ENCODE measurements around the gene ITPRIPL2.

ITPRIPL2 gene

DNA sequence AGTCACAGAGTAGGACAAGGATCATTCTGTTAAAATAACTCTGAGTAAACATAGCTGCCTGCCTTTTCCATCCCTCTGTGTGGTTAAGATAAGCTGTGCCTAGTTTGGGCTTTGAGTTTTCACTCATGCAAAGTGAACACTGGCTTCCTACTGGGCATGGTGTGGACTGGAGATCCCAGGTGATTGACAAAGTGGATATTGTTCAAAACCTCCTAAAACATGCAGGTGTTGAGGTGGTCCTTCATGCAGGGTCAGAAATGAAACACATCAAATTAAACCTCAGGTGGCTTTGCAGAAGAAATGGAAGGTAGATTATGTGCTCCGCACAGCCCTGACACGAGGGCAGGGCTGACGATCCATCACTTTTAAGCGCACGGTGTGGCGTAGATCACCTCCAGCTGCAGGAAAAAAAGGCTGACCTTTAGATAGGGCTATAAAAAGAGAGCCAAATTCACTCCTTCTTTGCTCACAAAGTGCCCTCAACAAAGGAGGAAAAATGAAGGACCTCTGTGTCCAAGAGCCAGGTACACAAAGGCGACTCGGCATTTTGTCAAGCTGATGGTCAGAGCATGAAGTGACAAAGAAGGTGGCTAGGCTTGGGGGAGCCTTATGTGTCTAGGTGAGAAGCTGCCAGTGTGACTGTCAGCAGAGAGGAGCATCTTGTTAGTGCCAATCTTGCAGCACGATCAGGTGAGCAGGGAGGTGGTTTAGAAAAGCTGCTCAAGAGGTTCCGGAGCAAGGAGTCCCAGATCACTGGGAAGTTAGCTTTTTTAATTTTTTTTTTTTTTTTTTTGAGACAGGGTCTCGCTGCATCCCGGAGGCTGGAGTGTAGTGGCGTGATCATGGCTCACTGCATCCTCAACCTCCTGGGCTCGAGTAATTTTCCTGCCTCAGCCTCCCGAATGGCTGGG is 19.9 kb upstream of the ITPRIPL2 start:
- no peak for DNase-seq

DNA sequence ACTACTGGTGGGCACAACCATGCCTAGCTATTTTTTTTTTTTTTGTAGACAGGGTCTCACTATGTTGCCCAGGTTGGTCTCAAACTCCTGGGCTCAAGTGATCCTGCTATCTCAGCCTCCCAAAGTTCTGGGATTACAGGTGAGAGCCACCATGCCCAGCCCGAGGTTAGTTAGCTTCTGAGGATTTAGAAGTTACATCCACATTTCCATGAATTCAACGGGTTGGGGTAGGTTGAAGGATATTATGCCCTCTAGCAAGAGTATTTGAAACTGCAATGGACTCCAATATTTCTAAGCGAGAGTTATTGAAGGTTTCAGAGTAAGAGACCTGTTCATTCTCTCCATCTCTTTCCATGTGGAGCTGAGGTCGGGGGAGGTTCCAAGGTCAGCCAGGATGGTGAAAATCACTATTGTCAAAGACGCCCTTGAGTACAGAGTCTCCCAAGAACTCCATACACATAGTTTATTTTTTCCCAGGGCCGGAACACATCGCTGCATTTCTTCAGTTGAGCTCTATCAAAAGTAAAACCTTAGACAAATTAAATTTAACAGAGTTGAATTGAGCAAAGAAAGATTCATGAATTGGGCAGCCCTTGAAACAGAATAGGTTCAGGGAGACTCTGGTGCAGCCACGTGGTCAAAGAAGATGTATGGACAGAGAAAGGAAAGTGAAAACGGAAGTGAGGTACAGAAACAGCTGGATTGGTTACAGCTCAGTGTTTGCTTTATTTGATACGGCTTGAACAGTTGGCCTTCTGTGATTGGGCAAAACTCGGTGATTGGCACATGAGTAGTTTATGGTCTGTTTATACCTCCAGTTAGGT is 19.0 kb upstream of the ITPRIPL2 start:
- no peak for DNase-seq

DNA sequence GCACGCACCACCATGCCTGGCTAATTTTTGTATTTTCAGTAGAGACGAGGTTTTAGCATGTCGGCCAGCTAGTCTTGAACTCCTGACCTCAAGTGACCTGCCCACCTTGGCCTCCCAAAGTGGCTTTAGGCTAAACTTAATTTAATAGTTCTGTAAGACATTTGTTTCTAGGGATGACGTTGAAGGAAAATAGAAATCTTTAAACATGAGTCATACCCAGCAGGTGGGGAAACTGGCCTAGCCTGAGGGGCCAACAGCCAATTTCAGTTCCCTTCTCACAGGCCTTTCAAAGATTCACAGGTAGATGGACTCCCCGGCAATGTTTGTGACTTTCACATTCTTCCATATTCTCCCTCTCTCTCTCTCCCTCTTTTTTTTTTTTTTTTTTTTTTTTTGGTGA is 18.1 kb upstream of the ITPRIPL2 start:
- DNase-seq: no peak

DNA sequence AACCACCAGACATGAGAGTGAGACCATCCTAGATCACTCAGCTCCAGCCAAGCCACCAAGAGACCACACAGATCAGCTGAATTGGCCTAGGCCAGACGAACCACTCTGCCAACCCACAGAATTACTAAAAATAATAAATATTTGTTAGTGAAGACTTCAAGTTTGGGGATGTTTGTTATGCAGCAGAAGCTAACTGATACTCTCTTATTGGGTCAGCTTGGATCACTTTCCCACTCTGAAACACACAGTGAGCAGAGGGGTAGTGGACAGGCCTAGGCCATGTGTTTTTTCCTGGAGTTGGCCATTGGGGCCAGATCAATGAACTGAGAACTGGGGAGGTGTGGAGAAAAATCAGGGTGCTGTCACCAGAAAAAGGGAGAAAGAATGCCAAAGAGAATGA is 15.6 kb upstream of the ITPRIPL2 start:
- no peak for DNase-seq

DNA sequence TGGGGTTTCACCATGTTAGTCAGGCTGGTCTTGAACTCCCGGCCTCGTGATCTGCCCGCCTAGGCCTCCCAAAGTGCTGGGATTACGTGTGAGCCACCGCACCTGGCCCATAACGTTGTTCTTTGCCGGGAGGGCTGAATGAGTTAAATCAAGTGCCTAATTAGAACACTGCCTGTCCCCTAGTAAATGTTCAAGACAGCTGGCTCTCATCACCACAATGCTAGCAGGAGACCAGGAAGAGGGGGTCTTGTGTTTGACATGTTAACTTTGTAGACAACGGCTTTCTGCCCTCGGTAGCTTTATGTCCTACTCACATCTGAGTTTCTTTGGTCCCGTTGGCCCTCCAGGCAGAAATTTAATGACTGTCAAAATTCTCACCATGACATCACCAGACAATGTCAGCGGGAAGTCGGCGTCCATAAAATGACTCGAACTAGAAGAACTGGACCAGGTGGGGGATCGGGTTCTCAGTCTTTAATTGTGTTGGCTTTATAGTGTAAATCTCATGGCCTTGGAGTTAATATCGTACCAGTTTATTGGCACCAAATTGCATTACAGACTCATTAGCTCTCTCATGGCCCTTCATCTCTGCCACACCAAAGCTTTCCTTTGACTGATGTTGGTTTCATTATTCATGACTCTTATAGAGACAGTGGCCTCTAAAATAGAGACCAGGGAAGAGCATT is 11.4 kb upstream of the ITPRIPL2 start:
- no peak for DNase-seq

DNA sequence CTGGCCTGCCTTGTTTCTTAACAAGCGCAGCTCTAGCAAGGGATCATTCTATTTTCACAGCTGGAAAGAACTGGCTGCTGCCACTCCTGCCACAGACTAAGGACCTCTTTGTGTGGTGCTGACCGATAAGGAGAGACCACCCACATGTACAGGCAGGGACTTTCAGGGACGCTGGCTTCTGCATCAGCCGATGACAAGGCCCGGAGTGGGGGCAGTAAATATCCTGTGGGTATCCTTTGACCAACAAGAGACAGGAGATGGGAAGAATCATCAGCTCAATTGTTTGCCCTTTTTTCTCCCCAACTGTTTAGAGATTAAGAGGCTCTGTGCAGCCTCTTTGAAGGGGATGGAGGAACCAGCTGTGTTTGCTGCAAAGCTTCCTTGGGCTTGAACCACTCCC is 9.2 kb upstream of the ITPRIPL2 start:
- DNase-seq: no peak

DNA sequence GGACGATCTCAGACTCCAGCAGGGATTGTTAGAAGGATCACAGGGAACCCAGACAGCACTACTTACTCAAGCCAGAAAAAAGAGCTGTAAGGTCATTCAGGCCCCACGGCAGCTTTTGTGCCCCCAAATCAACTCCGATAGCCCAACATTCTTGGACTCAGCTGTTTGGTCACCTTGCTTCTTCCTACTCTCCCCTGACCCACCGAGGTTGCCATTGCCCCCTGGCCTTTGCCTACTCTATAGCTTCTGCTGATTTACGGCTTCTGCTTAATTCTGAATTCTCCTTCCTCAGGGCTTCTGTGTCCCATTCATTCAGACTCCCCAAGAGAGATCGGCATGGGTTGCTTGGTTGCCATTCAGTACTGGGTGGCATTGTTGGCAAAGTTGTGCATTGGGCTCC is 8.6 kb upstream of the ITPRIPL2 start:
- no peak for DNase-seq

DNA sequence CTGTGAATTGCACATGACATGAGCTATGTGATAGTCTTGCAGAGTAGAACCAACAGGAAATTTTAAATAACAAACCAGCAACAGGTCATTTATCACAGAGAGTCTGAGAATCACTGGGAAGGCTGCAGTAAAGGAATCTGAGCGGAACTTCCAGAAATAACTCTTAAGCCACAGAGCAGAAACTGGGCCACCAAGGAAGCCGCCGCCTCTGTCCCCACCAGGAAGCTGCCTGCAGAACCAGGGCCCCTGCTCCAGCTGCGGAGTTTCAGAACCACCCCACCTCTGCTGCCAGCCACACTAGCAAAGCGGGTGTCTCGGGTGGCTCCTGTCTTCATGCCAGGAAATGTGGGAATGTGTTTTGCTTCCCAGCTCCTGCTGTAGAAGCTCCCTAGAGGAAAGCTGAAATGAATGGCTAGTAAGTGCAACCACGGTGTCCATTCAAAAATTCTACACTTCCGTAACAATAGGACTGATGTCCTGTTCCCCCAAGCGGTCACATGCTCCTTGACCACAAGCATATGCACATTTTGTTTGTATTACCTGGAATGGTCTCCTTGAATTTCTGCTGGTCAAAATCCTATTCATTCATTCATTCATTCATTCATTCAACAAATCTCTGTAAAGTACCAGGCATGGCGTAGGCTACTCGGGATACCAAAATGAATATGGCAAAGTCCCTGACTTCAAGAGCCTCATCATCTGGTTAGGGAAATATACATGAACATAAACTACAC is 7.7 kb upstream of the ITPRIPL2 start:
- no peak for DNase-seq

DNA sequence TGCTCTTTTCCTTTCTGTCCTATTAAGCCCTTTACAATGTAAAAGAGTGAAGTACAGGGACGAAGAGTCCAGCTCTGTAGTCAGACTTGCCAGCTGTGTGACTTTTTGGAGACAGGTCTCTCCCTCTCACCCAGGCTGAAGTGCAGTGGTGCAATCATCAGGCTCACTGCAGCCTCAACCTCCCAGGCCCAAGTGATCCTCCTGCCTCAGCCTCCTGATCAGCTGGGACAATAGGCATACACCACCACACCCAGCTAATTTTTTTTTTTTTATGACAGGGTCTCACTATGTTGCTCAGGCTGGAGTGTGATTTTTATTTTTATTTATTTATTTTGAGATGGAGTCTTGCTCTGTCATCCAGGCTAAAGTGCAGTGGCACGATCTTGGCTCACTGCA is 7.1 kb upstream of the ITPRIPL2 start:
- no peak for DNase-seq

DNA sequence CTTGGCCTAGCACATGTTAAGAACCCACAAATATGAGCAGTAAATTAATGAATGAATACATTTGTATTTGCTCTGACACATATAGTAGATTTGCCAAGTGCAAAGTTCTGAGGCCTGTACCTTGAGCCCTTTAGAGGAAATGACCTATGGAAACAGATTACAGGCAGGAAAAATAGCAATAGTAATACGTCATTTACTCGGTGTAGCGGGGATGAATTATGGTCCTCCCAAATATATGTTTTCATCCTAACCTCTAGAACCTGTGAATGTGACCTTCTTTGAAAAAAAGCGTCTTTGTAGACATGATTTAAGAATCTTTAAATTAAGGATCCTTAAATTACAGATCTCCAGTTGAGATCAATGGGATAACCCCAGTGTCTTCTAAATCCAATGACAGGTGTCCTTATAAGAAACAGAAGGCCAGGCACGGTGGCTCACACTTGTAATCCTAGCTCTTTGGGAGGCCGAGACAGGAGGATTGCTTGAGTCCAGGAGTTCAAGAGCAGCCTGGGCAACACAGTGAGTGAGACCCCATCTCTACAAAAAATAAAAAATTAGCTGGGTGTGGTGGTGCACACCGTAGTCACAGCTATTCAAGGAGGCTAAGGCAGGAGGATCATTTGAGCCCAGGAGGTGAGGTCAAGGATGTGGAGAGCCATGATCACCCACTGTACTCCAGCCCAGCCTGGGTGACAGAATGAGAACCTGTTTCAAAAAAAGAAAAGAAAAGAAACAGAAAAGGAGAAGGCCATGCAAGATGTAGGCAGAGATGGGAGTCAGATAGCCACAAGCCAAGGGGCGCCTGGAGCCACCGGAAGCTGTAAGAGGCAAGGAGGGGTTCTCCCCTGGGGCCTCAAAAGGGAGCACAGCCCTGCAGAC is 5.1 kb upstream of the ITPRIPL2 start:
- no peak for DNase-seq

DNA sequence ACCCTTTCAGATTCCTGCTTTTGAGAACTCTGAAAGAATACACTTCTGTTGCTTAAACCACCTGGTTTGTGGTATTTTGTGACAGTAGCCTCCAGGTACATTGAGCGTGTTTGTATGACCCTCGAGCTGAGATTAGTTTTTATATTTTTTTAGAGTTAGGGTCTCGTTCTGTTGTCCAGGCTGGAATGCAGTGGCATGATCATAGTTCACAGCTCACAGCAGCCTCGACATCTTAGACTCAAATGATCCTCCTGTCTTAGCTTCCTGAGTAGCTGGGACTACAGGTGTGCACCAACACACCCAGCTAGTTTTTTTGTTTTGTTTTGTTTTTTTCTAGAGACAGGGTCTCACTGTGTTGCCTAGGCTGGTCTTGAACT is 4.5 kb upstream of the ITPRIPL2 start:
- no peak for DNase-seq

DNA sequence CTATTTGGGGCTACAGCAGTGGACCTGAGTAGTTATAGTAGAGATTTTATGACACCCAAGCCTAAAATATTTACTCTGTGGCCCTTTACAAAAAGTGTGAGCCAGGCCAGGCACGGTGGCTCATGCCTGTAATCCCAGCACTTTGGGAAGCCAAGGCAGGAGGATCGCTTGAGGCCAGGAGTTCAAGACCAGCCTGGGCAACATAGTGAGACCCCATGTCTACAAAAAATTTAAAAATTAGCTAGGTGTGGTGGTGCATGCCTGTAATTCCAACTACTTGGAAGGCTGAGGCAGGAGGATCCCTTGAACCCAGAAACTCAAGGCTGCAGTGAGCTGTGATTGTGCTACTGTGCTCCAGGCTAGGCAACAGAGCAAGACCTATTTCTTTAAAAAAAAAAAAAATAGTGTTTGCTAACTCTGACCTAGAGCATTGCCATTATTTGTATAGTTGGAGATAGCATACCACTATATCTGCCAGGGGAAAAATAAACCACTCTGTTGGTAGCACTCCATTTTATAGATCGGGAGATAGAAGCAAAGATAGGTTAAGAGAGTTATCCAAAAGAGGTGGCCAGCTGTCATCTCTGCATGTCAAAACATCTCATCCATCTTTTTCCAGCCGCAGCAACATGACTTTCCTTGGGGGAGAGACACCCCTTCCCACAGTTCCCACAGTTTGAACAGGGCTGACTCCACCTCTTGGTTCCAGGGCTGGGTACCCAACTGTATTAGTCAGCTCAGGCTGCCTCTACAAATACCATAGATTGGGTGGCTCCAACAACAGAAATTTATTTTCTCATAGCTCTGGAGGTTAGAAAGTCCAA is 3.0 kb upstream of the ITPRIPL2 start:
- DNase-seq: no peak

DNA sequence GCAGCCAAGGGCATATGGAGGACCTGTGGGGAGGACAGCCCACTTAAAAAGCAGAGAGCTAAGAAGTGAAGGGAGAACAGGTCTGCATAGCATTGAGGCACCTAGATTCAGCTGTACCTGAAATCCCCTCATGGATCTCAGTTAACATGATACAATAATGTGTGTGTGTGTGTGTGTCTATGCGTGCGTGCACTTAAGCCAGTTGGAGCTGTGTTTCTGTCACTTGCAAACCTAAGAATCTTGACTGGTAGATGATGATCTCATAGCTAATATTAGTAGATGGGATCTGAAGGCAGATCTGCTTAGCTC is 1.7 kb upstream of the ITPRIPL2 start:
- DNase-seq: no peak

DNA sequence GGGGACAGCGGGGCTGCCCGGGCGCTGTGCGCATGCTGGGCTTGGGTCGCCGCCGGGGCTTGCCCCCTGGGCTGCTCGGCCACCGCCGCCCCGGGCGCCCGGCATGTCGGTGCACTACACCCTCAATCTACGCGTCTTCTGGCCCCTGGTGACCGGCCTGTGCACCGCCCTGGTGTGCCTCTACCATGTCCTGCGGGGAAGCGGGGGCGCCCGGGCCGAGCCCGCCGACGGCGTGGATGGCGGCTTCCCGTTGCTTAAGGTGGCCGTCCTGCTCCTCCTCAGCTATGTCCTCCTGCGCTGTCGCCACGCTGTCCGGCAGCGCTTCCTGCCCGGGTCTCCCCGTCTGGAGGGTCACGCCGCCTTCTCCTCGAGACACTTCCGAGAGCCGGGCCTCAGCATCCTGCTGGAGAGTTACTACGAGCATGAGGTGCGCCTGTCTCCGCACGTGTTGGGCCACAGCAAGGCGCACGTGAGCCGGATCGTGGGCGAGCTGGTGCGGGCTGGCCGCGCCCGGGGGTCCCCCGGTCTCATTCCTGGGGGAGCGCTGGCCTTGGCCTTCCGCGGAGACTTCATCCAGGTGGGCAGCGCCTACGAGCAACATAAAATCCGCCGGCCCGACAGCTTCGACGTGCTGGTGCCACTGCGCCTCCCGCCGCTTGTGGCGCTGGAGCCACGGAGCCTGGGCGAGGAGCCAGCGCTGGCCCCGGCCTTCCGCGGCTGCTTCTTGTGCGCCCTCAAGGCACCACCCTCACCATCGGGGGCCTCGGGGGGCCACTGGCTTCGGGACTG is 789 bp downstream of the ITPRIPL2 start:
- no peak for DNase-seq

DNA sequence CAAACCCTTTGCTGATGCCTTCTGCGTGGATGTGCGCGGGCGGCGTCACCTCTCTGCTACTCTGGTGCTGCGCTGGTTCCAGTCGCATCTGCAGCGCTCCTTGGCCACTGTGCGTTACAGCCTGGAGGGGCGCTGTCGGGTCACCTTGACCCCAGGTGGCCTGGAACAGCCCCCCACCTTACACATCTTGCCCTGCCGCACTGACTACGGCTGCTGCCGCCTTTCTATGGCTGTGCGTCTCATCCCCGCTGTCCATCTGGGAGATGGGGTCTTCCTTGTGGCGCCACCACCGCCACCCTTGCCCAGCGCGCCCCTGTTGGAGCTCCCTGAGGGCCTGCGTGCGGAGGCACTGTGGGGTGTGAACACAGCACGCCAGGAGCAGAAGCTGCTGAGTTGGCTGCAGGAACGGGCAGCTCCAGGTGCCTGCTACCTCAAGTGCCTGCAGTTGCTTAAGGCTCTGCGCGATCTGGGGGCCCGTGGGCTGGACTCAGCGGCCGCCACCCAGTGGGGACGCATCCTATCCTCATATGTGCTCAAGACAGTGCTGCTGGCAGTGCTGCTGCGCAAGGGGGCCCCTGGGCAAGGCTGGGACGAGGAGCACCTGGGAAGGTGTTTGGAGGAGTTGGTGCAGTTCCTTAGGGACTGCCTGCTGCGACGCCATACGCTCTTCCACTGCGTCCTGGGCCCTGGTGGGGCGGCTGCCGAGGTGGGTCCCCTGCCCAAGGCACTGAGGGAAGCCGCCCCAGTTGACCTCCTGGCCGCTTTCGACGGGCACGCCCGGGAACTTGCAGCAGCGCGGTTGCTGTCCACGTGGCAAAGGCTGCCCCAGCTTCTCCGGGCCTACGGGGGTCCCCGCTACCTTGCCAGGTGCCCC is 1.6 kb downstream of the ITPRIPL2 start:
- no peak for DNase-seq

DNA sequence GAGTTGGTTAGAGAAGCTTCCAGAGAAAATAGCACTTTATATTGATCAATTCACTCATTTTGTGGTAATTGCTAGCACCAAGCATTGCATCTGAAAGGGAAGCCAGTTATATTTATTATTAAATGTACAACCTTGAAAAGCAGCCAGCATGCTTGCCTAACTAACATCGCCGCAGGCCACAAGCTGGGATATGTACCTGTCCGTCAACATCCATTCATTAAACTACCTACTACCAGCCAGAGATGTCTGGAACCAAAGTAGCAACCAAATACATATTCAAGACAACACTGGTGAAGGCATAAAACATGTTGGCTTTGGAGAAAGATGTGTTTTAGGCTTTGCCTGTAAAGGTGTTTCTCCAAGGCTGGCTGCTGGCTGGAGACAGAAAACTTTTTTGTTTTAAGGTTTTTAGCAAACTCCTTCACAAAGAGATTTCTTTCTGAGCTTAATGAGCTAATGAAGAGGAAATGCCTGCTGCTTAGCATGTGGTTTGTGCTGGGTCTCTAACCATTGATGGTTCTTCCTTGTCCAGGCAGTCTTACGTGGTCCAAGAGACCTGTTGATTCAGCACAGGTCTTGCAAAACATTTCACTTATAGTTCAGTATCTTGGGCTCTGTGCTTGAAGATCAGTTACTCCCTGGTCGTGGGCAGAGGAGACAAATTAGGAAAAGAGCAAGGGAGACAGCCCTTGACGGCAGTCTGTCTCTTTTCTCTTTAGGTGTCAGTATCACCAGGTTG is 3.1 kb downstream of the ITPRIPL2 start:
- DNase-seq: no peak

DNA sequence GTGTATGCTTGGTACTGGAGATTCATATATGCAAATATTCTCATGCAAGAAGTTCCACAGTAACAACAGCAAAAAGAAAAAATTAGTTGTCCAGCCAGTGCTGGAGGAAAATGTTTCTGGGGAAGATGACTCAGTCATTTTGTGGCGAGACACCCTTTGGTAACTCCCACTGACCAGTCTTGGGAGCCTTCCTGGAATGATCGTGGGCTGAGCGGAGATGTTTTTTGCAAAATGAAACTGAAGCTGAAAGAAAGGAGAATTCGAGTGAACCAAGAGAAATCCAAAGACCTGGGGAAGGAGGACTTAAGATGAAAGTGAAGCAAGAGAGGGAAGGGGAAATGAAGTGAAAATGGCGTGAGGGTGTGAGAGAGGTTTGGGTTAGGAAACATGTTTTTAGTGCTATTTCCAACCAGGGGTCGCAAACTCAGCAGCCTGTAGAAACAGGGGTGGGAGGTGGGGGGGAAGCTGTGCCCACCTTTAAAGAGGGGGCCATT is 5.2 kb downstream of the ITPRIPL2 start:
- peak; percentile 46 for DNase-seq

DNA sequence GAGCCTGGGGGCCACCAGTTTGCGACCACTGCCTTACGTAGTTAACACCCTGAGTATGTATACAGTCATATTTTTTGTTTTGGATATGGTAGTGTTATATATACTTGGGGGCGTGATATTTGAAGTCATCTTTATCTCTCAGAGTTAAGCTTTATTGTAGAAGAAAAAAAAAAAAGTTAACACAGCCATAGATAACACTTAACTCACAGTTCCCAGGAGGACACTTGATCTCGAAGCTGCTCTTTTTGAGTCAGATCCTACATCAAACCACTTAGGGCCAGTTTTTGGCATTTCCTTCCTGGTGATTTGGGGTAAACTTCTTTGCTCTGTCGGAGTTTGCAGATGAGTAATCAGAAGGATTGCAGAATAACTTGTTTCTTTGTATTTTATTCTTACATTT is 5.8 kb downstream of the ITPRIPL2 start:
- no peak for DNase-seq
